Progenitor cell of endocrine pancreas (in vitro differentiated cells): ENCODE results near the gene ARL6IP1. TPM values are rescaled to one million over a fixed set of nuclear protein-coding genes. Genes with fewer than 3 reads are reported as not detected.

ENCODE experiments used
- DNase-seq: peaks from one replicate; pipeline ENCODE4 v3.0.0; 2021; ENCODE audit warnings: low spot score; ENCODE audit not compliant: unreplicated experiment
- H3K27ac Mint-ChIP-seq: 2 replicates; pipeline ENCODE4 v1.8.0; 2021; ENCODE audit warnings: mild to moderate bottlenecking, moderate library complexity, mixed read lengths
- H3K27me3 Mint-ChIP-seq: 2 replicates; pipeline ENCODE4 v1.8.0; 2021; ENCODE audit warnings: mixed read lengths
- H3K36me3 Mint-ChIP-seq: 2 replicates; pipeline ENCODE4 v1.8.0; 2022; ENCODE audit warnings: mixed read lengths; ENCODE audit not compliant: insufficient read depth
- H3K4me1 Mint-ChIP-seq: 2 replicates; pipeline ENCODE4 v1.8.0; 2021; ENCODE audit warnings: low read depth, mixed read lengths
- H3K4me3 Mint-ChIP-seq: 2 replicates; pipeline ENCODE4 v1.8.0; 2021; ENCODE audit warnings: low read depth, mild to moderate bottlenecking, moderate library complexity, mixed read lengths
- H3K9me3 Mint-ChIP-seq: 2 replicates; pipeline ENCODE4 v1.8.0; 2021; ENCODE audit warnings: low read depth, mixed read lengths
- total RNA-seq: library from RNA; stranded (reverse); gene quantifications from 2 replicates; pipeline ENCODE4 v1.2.1, GENCODE V29; 2021
- TF ChIP-seq, protein P1 (sequence below): fragments of 200-600 bp; sonication (generic); IDR thresholded peaks from one replicate; pipeline ENCODE4 v1.5.0; 2021; ENCODE audit warnings: antibody characterized with exemption, mild to moderate bottlenecking; ENCODE audit not compliant: unreplicated experiment

The ARL6IP1 gene
- total RNA-seq, 1 donor from 2014 or later: 179 TPM

DNA sequence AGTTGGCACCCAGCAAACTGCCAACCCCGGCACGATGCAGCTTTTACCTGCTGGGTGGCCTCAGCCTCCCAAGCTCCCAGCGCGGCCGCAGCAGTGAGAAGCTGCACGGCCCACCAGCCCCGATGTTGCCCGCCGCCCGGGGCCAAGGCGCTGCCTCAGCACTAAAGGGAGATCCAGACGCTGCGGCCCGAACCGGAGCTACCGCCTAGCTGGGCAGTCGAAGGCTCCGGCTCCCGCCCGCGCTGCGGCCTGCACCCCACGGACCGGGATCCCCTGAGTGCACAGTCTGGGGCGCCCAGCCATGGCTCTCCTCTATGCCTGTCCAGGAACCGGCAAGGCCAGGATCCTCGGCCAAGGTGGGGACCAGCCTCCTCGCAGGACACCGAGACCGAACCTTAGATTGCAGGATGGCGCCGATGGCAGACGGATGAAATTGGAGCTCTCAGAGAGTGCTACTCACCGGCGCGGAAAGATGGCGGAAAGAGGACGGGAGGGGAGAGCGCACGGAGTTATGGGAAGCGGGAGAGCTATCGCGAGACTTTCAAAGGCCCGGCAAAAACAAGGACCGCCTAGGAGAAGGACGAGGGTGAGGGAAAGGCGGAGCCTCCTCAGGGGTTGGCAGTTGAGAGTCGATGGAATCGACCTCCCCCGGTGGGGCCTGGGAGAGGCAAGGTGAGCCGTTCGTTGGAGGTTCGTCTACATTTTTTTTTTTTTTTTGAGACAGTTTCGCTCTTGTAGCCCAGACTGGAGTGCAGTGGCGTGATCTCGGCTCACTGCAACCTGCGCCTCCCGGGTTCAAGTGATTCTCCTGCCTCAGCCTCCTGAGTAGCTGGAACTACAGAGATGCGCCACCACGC is 11.3 kb downstream of the ARL6IP1 start, which contains the start of gene RPS15A:
RPS15A (minus strand) TSS at position 485 of the 857 bp plus-strand sequence. CDS start 1,221 bp downstream, outside the sequence.
- Mint-ChIP-seq H3K36me3 (peaks cover 47% of the 10 kb centered on the region), H3K27me3 (no peaks in the 10 kb centered on the region), H3K4me1 (peaks cover 36% of the 10 kb centered on the region), H3K4me3 (peak within 1 kb of the TSS; percentile 97), H3K9me3 (no peaks in the 10 kb centered on the region), H3K27ac (peak within 1 kb of the TSS; percentile 99)
- DNase-seq: peak; percentile 88
- TF ChIP-seq, protein P1, sequence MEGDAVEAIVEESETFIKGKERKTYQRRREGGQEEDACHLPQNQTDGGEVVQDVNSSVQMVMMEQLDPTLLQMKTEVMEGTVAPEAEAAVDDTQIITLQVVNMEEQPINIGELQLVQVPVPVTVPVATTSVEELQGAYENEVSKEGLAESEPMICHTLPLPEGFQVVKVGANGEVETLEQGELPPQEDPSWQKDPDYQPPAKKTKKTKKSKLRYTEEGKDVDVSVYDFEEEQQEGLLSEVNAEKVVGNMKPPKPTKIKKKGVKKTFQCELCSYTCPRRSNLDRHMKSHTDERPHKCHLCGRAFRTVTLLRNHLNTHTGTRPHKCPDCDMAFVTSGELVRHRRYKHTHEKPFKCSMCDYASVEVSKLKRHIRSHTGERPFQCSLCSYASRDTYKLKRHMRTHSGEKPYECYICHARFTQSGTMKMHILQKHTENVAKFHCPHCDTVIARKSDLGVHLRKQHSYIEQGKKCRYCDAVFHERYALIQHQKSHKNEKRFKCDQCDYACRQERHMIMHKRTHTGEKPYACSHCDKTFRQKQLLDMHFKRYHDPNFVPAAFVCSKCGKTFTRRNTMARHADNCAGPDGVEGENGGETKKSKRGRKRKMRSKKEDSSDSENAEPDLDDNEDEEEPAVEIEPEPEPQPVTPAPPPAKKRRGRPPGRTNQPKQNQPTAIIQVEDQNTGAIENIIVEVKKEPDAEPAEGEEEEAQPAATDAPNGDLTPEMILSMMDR: no peak

DNA sequence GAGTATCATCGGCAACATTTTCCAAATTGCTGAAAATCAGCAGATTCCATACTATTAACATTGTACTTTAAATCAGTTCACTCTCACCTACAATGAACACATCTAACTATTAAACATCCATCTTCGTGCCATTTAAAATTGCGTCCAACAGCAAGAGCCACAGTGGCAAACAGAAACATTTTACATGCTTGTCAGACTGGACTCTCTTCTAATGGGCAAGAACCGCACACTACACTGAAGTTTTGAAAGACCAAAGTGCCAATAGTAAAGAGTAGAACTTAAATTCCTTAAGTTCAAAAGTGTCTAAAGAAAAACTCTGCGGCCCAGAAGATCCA is 11.9 kb downstream of the ARL6IP1 start:
- H3K4me1 Mint-ChIP-seq: peaks cover 38% of the 10 kb centered on the region
- DNase-seq: no peak
- peak overlapping the region; percentile 99 for H3K27ac Mint-ChIP-seq
- peak overlapping the region; percentile 97 for H3K4me3 Mint-ChIP-seq
- peaks cover 50% of the 10 kb centered on the region for H3K36me3 Mint-ChIP-seq
- TF ChIP-seq, protein P1: no peak
- H3K9me3 Mint-ChIP-seq: no peaks in the 10 kb centered on the region
- no peaks in the 10 kb centered on the region for H3K27me3 Mint-ChIP-seq

DNA sequence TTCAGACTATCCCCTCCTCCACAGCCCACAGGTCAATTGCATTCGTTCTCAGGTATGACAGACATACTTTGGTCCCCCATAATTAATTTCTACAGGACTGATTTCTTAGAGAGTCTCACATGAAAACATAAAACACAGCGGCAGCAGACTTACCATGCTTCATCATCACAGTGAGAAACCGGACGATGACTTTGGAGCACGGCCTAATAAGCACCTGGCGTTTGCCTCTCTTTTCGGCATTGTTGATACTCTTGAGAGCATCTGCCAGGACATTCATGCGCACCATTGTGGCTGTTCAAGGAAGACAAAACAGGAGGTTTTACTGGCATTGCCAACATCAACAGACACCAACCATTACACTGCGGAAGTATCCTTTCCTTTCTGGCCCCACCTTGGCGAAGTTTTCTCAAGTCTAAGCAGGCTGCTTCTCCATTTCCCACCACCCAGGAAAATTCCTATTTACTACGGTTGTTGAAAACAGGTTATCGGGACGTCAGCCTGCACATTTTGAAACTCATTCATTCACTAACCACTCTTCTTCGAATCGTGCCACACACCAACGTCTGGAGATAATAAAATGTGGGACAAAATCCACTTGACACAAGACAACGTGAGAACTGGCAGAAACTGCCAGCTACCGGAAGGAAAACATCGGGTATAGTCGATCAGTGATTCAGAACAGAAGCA is 12.4 kb downstream of the ARL6IP1 start:
- Mint-ChIP-seq H3K27me3 (no peaks in the 10 kb centered on the region), H3K36me3 (peaks cover 49% of the 10 kb centered on the region), H3K4me1 (peaks cover 38% of the 10 kb centered on the region), H3K9me3 (no peaks in the 10 kb centered on the region), H3K27ac (peak overlapping the region; percentile 99), H3K4me3 (peak overlapping the region; percentile 97)
- TF ChIP-seq, protein P1: no peak
- DNase-seq: no peak

DNA sequence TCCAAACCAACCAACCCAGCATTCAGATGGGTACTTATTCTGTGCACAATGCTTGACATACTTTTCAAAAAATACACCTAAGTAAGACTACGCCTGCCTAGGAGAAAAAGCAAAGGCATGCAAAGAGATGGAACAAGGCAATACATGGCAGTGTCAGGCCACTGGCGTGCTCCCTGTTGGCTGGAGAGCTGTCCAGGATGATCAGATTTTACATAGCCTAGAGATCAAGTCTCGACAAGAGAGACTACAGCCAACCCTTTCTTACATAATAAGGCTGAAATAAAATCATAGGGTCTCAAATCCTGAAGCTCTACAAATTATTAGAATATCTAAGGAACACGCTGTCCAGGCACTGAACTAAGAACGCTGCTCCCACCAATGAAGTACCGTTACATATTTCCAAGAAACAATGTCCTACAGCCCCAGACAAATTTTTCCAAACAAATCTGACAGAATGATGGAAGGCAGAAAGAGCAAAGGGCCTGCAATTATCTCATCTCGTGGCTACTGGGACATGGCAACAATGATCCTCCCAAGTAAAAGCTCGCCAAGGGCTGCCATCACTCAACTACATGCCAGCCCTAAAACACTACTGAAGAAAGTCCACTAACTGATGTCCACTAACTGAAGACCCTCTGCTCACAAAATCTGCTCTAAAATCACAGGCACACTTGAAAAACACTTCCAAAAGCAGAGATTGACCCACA is 16.3 kb downstream of the ARL6IP1 start:
- TF ChIP-seq, protein P1: no peak
- H3K27me3 Mint-ChIP-seq: no peaks in the 10 kb centered on the region
- H3K36me3 Mint-ChIP-seq: peaks cover 40% of the 10 kb centered on the region
- no peaks in the 10 kb centered on the region for H3K9me3 Mint-ChIP-seq
- peak overlapping the region; percentile 49 for H3K27ac Mint-ChIP-seq
- H3K4me3 Mint-ChIP-seq: no peak overlapping the region
- peaks cover 38% of the 10 kb centered on the region for H3K4me1 Mint-ChIP-seq
- no peak for DNase-seq
